ENCODE results near the gene STPG3.

GRCh38 chr9:137228506-137228967 is 22.5 kb upstream of the STPG3 start:
- TF ChIP-seq REST (IDR thresholded peaks at IDR 0.05; ENCODE audit: insufficient read depth in 1 of 2, low read depth in 2 of 2, low read length in 2 of 2): no peak
- no peak for TF ChIP-seq SIN3A (IDR thresholded peaks at IDR 0.05; ENCODE audit: borderline replicate concordance, insufficient read depth, low read length)
- no peak for TF ChIP-seq POLR2AphosphoS5 (IDR thresholded peaks at IDR 0.05; ENCODE audit: low read depth, low read length)
- no peak for TF ChIP-seq TAF1 (IDR thresholded peaks at IDR 0.05; ENCODE audit: borderline replicate concordance, insufficient read depth, low read length)

All from PFSK-1 (cell line).